DND-41 (cell line): ENCODE measurements around the gene AGXT.

Experiments
- CTCF ChIP-seq: IDR thresholded peaks from 2 replicates; pipeline ENCODE4 v1.5.1; 2012; ENCODE audit warnings: borderline replicate concordance, low read length, moderate library complexity, mild to moderate bottlenecking; ENCODE audit not compliant: poor library complexity, severe bottlenecking; ENCODE audit errors: extremely low read depth
- EZH2 ChIP-seq: IDR thresholded peaks from 3 replicates; pipeline ENCODE4 v1.6.1; 2012; ENCODE audit warnings: borderline replicate concordance, low read depth, mild to moderate bottlenecking, moderate library complexity, low read length, inconsistent platforms; ENCODE audit not compliant: severe bottlenecking

- no peak for TF ChIP-seq CTCF
- no peak for TF ChIP-seq EZH2
Measured at GRCh38 chr2:240872317-240873097, 3.9 kb downstream of the AGXT start.
